Panc1 (cell line): ENCODE results near the gene PDE10A. TPM values are rescaled to one million over a fixed set of nuclear protein-coding genes. Genes with fewer than 3 reads are reported as not detected.

Experiments used
- ATAC-seq: fragments of 200-7000 bp; cut with Tn5 transposase; 2 replicates; pipeline ENCODE4 v1.9.1; 2020; ENCODE audit warnings: mild to moderate bottlenecking, moderate library complexity
- BruUV-seq: library from RNA; stranded (reverse); fragments of 400-500 nt; replicated peaks from 2 replicates; lab custom pipeline; 2021; lab: Mats Ljungman, UMichigan
- CTCF ChIA-PET: fragments of 300-600 bp; sonication (Branson Sonifier 250); formaldehyde crosslinking; loops from one replicate; lab custom pipeline; 2022; ENCODE audit warnings: antibody characterized with exemption; lab: Charles Lee
- POLR2A ChIA-PET: fragments of 300-600 bp; sonication (Branson Sonifier 250); formaldehyde crosslinking; loops from one replicate; lab custom pipeline; 2022; ENCODE audit warnings: antibody characterized with exemption; lab: Charles Lee
- DNase-seq: peaks from one replicate; pipeline ENCODE4 v3.0.0-alpha.2; 2010; ENCODE audit warnings: low read depth, low spot score
- H3K27ac ChIP-seq: 2 replicates; pipeline ENCODE4 v1.5.1; 2011; ENCODE audit warnings: mild to moderate bottlenecking, low read length, inconsistent platforms
- H3K27me3 ChIP-seq: fragments of 200-500 bp; sonication (Bioruptor generic); 2 replicates; pipeline ENCODE4 v1.6.0; 2014; ENCODE audit warnings: low read length, inconsistent platforms; ENCODE audit not compliant: control insufficient read depth, insufficient read depth
- H3K36me3 ChIP-seq: fragments of 200-500 bp; sonication (Bioruptor generic); 2 replicates; pipeline ENCODE4 v1.5.1; 2014; ENCODE audit warnings: inconsistent platforms, mild to moderate bottlenecking, low read length, moderate library complexity; ENCODE audit not compliant: control insufficient read depth, insufficient read depth
- H3K4me1 ChIP-seq: 2 replicates; pipeline ENCODE4 v1.5.1; 2011; ENCODE audit warnings: inconsistent platforms, mild to moderate bottlenecking, low read length, moderate library complexity; ENCODE audit not compliant: control insufficient read depth, insufficient read depth
- H3K4me3 ChIP-seq, 2 experiments: 2 replicates each; pipeline ENCODE4 v1.5.1; 2011 to 2012; ENCODE audit warnings: low read depth in 2 of 2, low read length in 2 of 2, mild to moderate bottlenecking in 2 of 2, inconsistent platforms in 1 of 2, moderate library complexity in 1 of 2
- H3K9me3 ChIP-seq: fragments of 200-500 bp; sonication (Bioruptor generic); 2 replicates; pipeline ENCODE4 v1.5.1; 2014; ENCODE audit warnings: low read depth, mild to moderate bottlenecking, inconsistent platforms, low read length, moderate library complexity; ENCODE audit not compliant: control insufficient read depth, insufficient read depth
- CTCF ChIP-seq: fragments of 450-650 bp; IDR thresholded peaks from 2 replicates; pipeline ENCODE4 v1.5.1; 2017; ENCODE audit warnings: mild to moderate bottlenecking
- POLR2AphosphoS5 ChIP-seq: IDR thresholded peaks from 2 replicates; pipeline ENCODE4 v1.6.1; 2012; ENCODE audit warnings: mild to moderate bottlenecking, low read depth, low read length, moderate library complexity
- REST ChIP-seq, 2 experiments: IDR thresholded peaks; 2 replicates each; pipeline ENCODE4 v1.6.1; 2011 to 2012; ENCODE audit warnings: low read depth in 2 of 2, control low read depth in 1 of 2, low read length in 1 of 2, mild to moderate bottlenecking in 1 of 2, moderate library complexity in 1 of 2; ENCODE audit not compliant: insufficient read depth in 1 of 2
- SIN3A ChIP-seq: IDR thresholded peaks from 2 replicates; pipeline ENCODE4 v1.6.1; 2012; ENCODE audit warnings: low read depth, mild to moderate bottlenecking, low read length, moderate library complexity, borderline replicate concordance; ENCODE audit not compliant: insufficient read depth
- TCF7L2 ChIP-seq: IDR thresholded peaks from 2 replicates; pipeline ENCODE4 v1.6.1; 2011; ENCODE audit warnings: mild to moderate bottlenecking, low read depth, low read length, inconsistent platforms
- in situ Hi-C: cut with HindIII; loops from 2 replicates; pipeline ENCODE4 v1.10.0; 2016; ENCODE audit warnings: low sequenced_read_pairs, low pct_unique_long_range_greater_than_20kb
- intact Hi-C: fragments of 100-400 bp; cut with micrococcal nuclease; formaldehyde crosslinking; loops from one replicate; pipeline ENCODE4 v1.10.0; 2022; ENCODE audit not compliant: unreplicated experiment
- total RNA-seq: library from RNA; stranded (reverse); gene quantifications from one replicate; pipeline ENCODE4 v1.2.1, GENCODE V29; 2021; ENCODE audit not compliant: unreplicated experiment

Gene PDE10A
- total RNA-seq, 1 experiment from 2014 or later = 27.8 TPM

GRCh38 chr6:165552248-165552736 lies 110.7 kb downstream of the PDE10A start:
- CTCF ChIA-PET = no interaction called here

GRCh38 chr6:165551828-165552227 lies 111.2 kb downstream of the PDE10A start:
- ChIA-PET POLR2A (no interaction called here), CTCF (no interaction called here)
- in situ Hi-C loops (no loop called here), intact Hi-C loops (no loop called here)
- no peaks in the 10 kb centered on the region for H3K27me3 ChIP-seq
- peaks cover 49% of the 10 kb centered on the region for H3K4me1 ChIP-seq
- no peak for DNase-seq
- BruUV-seq = no TSS peak
- H3K4me3 ChIP-seq = no peak overlapping the region; a peak in 1 of 4 replicates
- peak; percentile 51; the same call in 1 of the 2 replicates for ATAC-seq
- no peaks in the 10 kb centered on the region for H3K36me3 ChIP-seq
- H3K27ac ChIP-seq = peak overlapping the region; percentile 54; the same call in 1 of the 2 replicates
- H3K9me3 ChIP-seq = no peaks in the 10 kb centered on the region
- TF ChIP-seq SIN3A (no peak), CTCF (no peak), POLR2AphosphoS5 (no peak), TCF7L2 (no peak), REST (IDR thresholded peaks at IDR 0.05; ENCODE audit: insufficient read depth in 1 of 2, low read depth in 2 of 2, low read length in 1 of 2) (no peak)

More at GRCh38 chr6:165552248-165552736, 110.7 kb downstream of the PDE10A start:
- ATAC-seq (peak; percentile 65), DNase-seq (no peak)
- Histone ChIP-seq H3K27me3 (no peaks in the 10 kb centered on the region), H3K4me1 (peaks cover 47% of the 10 kb centered on the region), H3K4me3 (peak overlapping the region in 1 of 2 experiments; percentile 21; a peak in 1 of 4 replicates), H3K27ac (peak overlapping the region; percentile 54), H3K36me3 (no peaks in the 10 kb centered on the region), H3K9me3 (no peaks in the 10 kb centered on the region)
- intact Hi-C loops (no loop called here), in situ Hi-C loops (no loop called here)
- no TSS peak for BruUV-seq
- TF ChIP-seq CTCF (no peak), POLR2AphosphoS5 (no peak), SIN3A (no peak), TCF7L2 (no peak), REST (IDR thresholded peaks at IDR 0.05; ENCODE audit: insufficient read depth in 1 of 2, low read depth in 2 of 2, low read length in 1 of 2) (no peak)
- POLR2A ChIA-PET = no interaction called here
